Ascending aorta (tissue), 2 donors: ENCODE results near the gene ANKRD6. TPM values are rescaled to one million over a fixed set of nuclear protein-coding genes. Genes with fewer than 3 reads are reported as not detected.

Experiments
- DNase-seq, 2 donors: peaks; one replicate each; pipeline ENCODE4 v3.0.0-alpha.2; 2019; ENCODE audit warnings: low spot score in 2 of 2
- H3K27ac ChIP-seq, 2 donors: fragments of 200-600 bp; sonication (generic); one replicate each; pipeline ENCODE4 v1.5.1; 2016 to 2017; ENCODE audit warnings: mild to moderate bottlenecking in 1 of 2
- H3K27me3 ChIP-seq: fragments of 200-600 bp; sonication (generic); one replicate; pipeline ENCODE4 v1.5.1; 2017
- H3K36me3 ChIP-seq, 2 donors: fragments of 200-600 bp; sonication (generic); one replicate each; pipeline ENCODE4 v1.5.1; 2016
- H3K4me1 ChIP-seq, 2 donors: fragments of 200-600 bp; sonication (generic); one replicate each; pipeline ENCODE4 v1.5.1; 2016 to 2017; ENCODE audit warnings: mild to moderate bottlenecking in 1 of 2
- H3K4me3 ChIP-seq, 2 donors: fragments of 200-600 bp; sonication (generic); one replicate each; pipeline ENCODE4 v1.5.1; 2016 to 2017; ENCODE audit warnings: mild to moderate bottlenecking in 1 of 2
- H3K9me3 ChIP-seq, 2 donors: fragments of 200-600 bp; sonication (generic); one replicate each; pipeline ENCODE4 v1.5.1; 2016
- intact Hi-C: fragments of 100-400 bp; cut with DNase I; formaldehyde crosslinking; loops from one replicate; pipeline ENCODE4 v1.15.1; 2023
- total RNA-seq: library from RNA; depleted of rRNA; stranded (reverse); fragments of >200 nt; gene quantifications from one replicate; pipeline ENCODE4 v1.1.0, GENCODE V29; 2016
- TF ChIP-seq, protein P1 (sequence below), 3 experiments: fragments of 200-600 bp in 2 of 3; fragments of 450-650 bp in 1 of 3; sonication (generic) in 2 of 3; IDR thresholded peaks; one replicate each; pipeline ENCODE4 v1.5.1; 2016 to 2019; ENCODE audit warnings: antibody characterized with exemption in 3 of 3, mild to moderate bottlenecking in 1 of 3, moderate library complexity in 1 of 3

ANKRD6 gene
- total RNA-seq, 1 donor from 2014 or later = 32.2 TPM

DNA sequence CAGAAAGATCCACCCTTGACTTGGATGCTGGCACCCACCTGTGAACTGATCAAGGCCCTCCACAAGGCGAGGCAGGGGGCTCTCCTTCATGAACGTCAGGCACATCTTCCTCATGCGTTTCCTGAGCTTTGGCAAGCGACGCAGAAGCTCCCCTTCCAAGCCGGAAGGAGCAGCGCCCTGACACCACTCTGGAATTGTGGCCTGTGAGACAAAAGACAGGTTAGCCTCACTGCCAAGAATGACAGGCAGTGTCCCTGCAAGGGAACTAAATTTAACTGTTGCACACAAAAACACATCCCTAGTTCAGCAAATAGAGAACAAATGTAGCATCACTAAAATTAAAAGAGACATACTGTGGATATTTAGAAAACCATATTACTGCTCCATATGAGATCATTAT lies 247.6 kb downstream of the ANKRD6 start:
- Histone ChIP-seq H3K27me3 (no peaks in the 10 kb centered on the region), H3K4me3 (no peak overlapping the region), H3K36me3 (peaks cover 57 to 94% of the 10 kb centered on the region in 2 donors), H3K9me3 (no peaks in the 10 kb centered on the region), H3K4me1 (no peaks in the 10 kb centered on the region), H3K27ac (no peak overlapping the region)
- DNase-seq = no peak
- intact Hi-C loops = no loop called here
- TF ChIP-seq, protein P1, sequence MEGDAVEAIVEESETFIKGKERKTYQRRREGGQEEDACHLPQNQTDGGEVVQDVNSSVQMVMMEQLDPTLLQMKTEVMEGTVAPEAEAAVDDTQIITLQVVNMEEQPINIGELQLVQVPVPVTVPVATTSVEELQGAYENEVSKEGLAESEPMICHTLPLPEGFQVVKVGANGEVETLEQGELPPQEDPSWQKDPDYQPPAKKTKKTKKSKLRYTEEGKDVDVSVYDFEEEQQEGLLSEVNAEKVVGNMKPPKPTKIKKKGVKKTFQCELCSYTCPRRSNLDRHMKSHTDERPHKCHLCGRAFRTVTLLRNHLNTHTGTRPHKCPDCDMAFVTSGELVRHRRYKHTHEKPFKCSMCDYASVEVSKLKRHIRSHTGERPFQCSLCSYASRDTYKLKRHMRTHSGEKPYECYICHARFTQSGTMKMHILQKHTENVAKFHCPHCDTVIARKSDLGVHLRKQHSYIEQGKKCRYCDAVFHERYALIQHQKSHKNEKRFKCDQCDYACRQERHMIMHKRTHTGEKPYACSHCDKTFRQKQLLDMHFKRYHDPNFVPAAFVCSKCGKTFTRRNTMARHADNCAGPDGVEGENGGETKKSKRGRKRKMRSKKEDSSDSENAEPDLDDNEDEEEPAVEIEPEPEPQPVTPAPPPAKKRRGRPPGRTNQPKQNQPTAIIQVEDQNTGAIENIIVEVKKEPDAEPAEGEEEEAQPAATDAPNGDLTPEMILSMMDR (IDR thresholded peaks at IDR 0.05) = no peak

DNA sequence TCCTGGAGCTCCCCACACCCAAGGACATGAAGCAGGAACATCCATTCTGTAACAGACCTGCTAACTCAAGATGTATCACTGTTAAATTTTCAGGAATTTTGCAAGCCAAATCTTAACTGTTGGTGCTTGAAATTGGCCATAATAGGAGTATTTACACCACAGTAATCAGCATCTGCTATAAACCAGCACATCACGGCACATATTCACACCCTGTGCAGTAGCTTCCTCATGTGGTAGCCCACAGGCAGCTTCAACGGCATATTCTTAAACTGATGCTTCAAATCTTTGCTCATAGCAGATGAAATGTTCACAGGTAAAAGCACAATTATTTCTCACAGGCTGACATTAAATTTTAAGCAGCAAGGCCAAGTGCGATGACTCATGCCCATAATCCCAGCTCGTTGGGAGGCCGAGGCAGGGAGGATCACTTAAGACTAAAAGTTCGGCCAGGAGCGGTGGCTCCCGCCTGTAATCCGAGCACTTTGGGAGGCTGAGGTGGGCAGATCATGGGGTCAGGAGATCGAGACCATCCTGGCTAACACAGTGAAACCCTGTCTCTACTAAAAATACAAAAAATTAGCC lies 249.1 kb downstream of the ANKRD6 start:
- H3K27me3 ChIP-seq = no peaks in the 10 kb centered on the region
- H3K9me3 ChIP-seq = no peaks in the 10 kb centered on the region
- DNase-seq = no peak
- intact Hi-C loops = no loop called here
- TF ChIP-seq, protein P1 (IDR thresholded peaks at IDR 0.05) = no peak
- peaks cover 66 to 95% of the 10 kb centered on the region in 2 donors for H3K36me3 ChIP-seq
- H3K27ac ChIP-seq = no peak overlapping the region
- no peaks in the 10 kb centered on the region for H3K4me1 ChIP-seq
- H3K4me3 ChIP-seq = no peak overlapping the region

DNA sequence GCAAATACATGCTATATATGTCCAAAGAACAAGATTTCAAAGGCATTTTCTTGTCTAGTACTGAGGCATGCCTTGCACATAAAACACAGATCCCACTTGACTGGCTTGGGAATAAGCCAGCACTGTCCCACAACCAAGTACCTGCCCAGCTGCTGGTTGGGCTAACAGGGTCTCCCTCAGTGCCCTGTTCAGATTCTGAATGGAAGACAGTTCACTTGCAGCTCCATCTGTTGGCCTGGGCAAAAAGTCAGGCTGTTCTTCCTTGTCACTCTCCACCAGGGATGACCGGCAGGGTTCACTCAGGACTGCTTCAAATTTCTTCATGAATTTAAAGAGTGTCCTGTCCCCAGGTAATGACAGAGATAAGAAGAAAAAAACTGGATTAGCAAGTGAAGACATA lies 250.0 kb downstream of the ANKRD6 start:
- Histone ChIP-seq H3K27ac (no peak overlapping the region), H3K36me3 (peaks cover 67 to 95% of the 10 kb centered on the region in 2 donors), H3K27me3 (no peaks in the 10 kb centered on the region), H3K4me3 (no peak overlapping the region), H3K4me1 (no peaks in the 10 kb centered on the region), H3K9me3 (no peaks in the 10 kb centered on the region)
- no peak for DNase-seq
- intact Hi-C loops = no loop called here
- TF ChIP-seq, protein P1 (IDR thresholded peaks at IDR 0.05) = no peak

Other genes starting within 250 kb of the ANKRD6 start
- not detected for gene GABRR1, start 215.8 kb upstream of the ANKRD6 start, total RNA-seq
- 0.32 TPM for gene GABRR2, start 117.9 kb upstream of the ANKRD6 start, total RNA-seq
- gene UBE2J1, start 80.4 kb upstream of the ANKRD6 start, total RNA-seq = 29.5 TPM
- gene RRAGD, start 20.9 kb upstream of the ANKRD6 start, total RNA-seq = 9.2 TPM
- gene LYRM2, start 205.6 kb downstream of the ANKRD6 start, total RNA-seq = 5.6 TPM